ENCODE measurements around the gene BRS3.

BRS3 gene

GRCh38 chrX:136496186-136496763 is 8.5 kb downstream of the BRS3 start:
- DNase-seq, result no peak

GRCh38 chrX:136496764-136497555 is 9.2 kb downstream of the BRS3 start:
- DNase-seq, result peak; percentile 82

- DNase-seq, result no peak
Observed at GRCh38 chrX:136497556-136498052, 9.9 kb downstream of the BRS3 start, which contains the start of gene HTATSF1. Gene HTATSF1 (plus strand): TSS chrX:136497592. CDS start chrX:136497685, 93 bp downstream.

- no peak for DNase-seq
Observed at GRCh38 chrX:136519069-136519468, 31.3 kb downstream of the BRS3 start.

DNA sequence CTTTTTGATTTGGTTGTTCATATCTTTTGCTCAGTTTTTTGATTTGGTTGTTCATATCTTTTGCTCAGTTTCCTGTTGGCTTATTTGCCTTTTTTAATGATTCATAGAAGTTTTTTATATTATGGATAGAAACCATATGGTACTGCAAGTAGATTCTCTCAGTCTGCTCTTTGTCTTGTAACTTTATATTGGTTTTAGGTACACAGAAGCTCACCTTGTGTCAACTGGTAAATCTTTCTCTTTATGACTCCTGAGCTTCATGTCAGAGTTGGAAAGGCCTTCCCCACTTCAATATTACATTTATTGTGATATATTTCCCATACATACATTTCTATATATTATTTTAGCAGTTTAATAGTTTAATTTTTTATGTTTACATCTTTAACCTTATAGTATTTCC is 36.0 kb downstream of the BRS3 start:
- DNase-seq, result no peak

DNA sequence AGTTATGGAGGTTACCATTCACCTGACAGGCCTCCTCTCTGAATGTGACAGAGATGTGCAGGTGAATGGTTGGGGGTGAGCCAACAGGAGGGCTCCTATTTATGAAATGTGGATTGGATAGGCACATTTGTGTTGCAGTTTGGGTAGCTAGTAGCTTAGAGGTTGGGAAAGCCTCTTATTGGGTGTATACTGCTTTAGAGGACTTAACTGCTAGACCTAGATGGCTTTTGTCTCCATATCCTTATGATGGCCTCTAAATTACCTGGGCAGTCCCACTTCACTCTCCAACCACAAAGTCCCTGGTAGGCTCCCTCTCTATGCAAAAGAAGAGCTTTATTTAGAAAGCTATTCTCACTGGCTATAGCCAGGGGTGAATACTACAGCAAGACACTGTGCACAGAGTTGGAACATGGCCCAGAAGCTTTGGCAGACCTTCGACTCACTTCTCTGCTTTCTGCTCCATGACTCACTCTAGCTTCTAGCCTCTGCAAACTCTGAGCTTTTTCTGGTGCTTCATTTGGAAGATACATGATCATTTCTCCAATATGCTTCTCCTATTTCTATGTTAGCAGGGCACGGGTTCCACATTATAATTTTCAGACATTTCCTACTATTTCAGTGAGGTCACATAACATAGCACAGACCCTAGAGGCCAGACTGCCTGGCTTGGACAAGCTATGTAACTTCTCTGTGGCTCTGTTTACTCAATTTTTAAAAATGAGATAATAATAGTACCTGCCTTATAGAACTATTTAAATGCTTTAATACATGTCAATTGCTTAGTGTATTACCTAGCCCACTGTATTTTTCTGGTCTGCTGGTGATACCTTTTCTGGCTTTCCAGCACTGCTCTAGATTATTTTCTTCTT is 38.2 kb downstream of the BRS3 start:
- DNase-seq, result peak; percentile 71

DNA sequence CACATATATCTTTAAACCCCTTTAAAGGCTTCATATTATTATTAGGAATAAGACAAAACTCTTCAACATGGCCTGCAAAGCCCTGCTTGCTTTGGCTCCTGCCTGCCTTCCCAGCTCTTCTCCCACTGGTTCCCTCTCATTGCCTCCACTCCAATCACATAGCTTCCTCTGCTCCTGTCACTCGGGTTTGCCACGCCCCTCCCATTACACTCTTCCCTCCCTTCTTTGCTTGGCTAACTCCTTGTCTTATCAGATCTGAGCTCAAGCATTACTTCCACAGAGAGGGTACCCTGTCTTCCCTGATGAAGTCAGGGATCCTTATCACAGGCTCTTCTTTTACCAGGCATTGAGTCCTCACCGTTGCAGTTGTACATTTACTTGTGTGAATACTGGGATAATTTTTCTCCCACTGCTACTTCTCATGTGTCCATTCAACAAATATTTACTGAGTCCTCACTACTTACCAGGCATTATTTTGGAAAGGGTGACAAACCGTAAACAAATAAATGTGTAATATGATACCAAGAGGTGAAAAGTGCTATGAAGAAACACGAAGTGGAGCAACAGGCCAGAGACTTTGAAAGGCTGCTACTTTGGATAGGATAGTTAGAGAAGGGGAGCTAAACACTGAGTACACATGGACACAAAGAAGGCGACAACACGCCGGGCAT is 41.0 kb downstream of the BRS3 start:
- DNase-seq, result no peak

DNA sequence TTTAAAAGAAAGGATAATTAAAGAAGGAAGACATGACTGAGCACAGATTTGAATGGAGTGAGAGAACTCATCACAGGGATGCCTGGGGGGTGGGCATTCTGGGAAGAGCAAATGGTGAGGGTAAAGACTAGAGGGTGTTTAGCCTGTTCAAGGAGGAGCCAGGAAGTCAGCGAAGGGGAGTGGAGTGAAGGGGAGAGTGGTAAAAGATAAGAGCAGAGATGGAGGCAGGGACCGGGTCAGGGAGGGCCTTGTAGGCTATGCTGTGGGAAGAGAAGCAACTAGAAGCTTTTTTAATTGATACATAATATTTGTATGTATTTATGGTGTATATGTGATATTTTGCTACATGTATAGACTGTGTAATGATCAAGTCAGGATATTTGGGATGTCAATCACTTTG is 42.0 kb downstream of the BRS3 start:
- DNase-seq, result no peak

DNA sequence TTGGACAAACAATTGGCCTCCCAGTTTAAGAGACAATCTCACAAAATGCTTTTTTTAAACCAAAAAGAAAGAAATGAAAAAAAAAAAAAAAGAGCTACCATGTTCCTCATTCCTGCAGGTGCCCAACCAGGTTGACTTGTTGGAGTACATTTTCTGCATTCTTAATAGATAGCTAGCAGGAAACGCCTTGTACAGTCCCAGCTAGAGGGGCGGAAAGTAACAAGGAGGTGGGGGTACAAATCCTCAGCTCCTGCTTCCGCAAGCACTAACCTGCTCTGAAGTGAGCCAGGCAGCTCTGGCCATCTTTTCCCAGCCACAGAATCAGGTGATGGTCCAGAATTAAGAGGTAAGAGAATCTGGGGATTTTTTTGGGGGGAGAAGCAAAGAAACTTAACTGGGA is 44.2 kb downstream of the BRS3 start, which contains the start of gene VGLL1:
TSS of gene VGLL1 (plus strand) at position 265 of the 400 bp plus-strand sequence. CDS start 3,806 bp downstream, outside the sequence.
- DNase-seq, result no peak

GRCh38 chrX:136534131-136534530 is 46.4 kb downstream of the BRS3 start:
- DNase-seq, result no peak

GRCh38 chrX:136538811-136539210 is 51.1 kb downstream of the BRS3 start:
- DNase-seq, result no peak

GRCh38 chrX:136540226-136540625 is 52.5 kb downstream of the BRS3 start:
- no peak for DNase-seq

DNA sequence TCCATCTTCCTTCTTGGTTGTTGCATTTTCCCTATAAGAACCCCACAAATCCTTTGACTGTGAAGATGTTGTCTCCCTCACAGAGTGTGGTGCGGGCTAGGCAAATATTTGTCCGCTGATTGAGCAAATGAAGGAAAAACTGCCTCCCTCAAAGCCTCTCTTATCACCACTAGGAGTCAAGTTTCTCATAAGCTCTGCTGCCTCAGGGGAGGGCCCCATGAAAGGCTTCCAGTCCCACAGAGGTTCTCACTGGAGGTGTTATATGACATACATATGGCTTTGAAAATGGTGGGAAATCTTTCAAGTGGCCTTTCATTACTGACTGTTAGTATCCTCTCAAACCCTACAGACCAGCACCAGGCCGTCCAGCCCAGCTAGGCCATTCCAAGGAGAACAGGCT is 53.5 kb downstream of the BRS3 start:
- DNase-seq, result no peak

GRCh38 chrX:136542281-136542680 is 54.5 kb downstream of the BRS3 start:
- no peak for DNase-seq

Measured in HCEC 1CT (cell line).